ENCODE measurements around the gene ARHGEF28. TPM values are rescaled to one million over a fixed set of nuclear protein-coding genes. Genes with fewer than 3 reads are reported as not detected.

The ARHGEF28 gene
- total and polyA plus RNA-seq, 10 of the 15 experiments (the other 5 are each of a cell fraction or from before 2014, with no cell fraction given) = 0.10 to 0.72 (median 0.22) TPM; not detected in 2

GRCh38 chr5:73719632-73720031 lies 93.6 kb downstream of the ARHGEF28 start (continued):
- TF ChIP-seq NFYB (IDR thresholded peaks at IDR 0.05; ENCODE audit: insufficient read depth, low read depth, low read length) (no peak), PAX8 (IDR thresholded peaks at IDR 0.05) (no peak), ATF3 (IDR thresholded peaks at IDR 0.05; ENCODE audit: borderline replicate concordance, extremely low read depth, low read depth, low read length) (no peak), NFYA (IDR thresholded peaks at IDR 0.05; ENCODE audit: borderline replicate concordance, low read depth, low read length) (no peak)

- Histone ChIP-seq H3K36me3 (ENCODE audit: control insufficient read depth in 2 of 2, insufficient read depth in 2 of 2, low read length in 1 of 2) (no peaks in the 10 kb centered on the region; a peak in 1 of 4 replicates), H3K4me1 (ENCODE audit: control insufficient read depth, insufficient read depth, low read length) (no peaks in the 10 kb centered on the region), H2AFZ (ENCODE audit: control insufficient read depth, low read depth, low read length) (no peak overlapping the region), H3K9ac (ENCODE audit: control insufficient read depth, insufficient read depth, low read length) (no peak overlapping the region), H4K20me1 (ENCODE audit: control insufficient read depth, insufficient read depth) (no peaks in the 10 kb centered on the region), H3K79me2 (ENCODE audit: control insufficient read depth, insufficient read depth, low read length) (no peaks in the 10 kb centered on the region), H3K27ac (ENCODE audit: control insufficient read depth, insufficient read depth) (no peak overlapping the region), H3K4me3 (no peak overlapping the region), H3K27me3 (replicated peaks in 1 of 2; ENCODE audit: control insufficient read depth in 2 of 2, insufficient read depth in 2 of 2, low read length in 1 of 2) (no peaks in the 10 kb centered on the region), H3K9me3 (replicated peaks; ENCODE audit: control insufficient read depth, insufficient read depth, low read length) (no peaks in the 10 kb centered on the region), H3K4me2 (ENCODE audit: control insufficient read depth, insufficient read depth) (no peak overlapping the region)
- intact Hi-C loops (cut with micrococcal nuclease; ENCODE audit: unreplicated experiment) (no loop called here), in situ Hi-C loops (cut with MboI) (no loop called here)
- DNase-seq (ENCODE audit: low read depth, low spot score) (no peak), ATAC-seq (no peak), FAIRE-seq (no peak)
- 64% methylated on average over 1 of the region's 1 CpG for WGBS (ENCODE audit: insufficient coverage, insufficient replicate concordance, low lambda C conversion rate, missing lambda C conversion rate)
- BruUV-seq (replicated peaks) = no TSS peak
- ChIA-PET CTCF (interaction anchor here (0.6 to 2.0 kb wide), 7 partner anchors 15 to 132 kb away, joined by 3 to 8 read pairs (median 3); no protein-coding TSS in a partner anchor), POLR2A (no interaction called here), SMC1A (ENCODE audit: uncharacterized antibody, unreplicated experiment) (interaction anchor here (0.9 to 1.3 kb wide), 4 partner anchors 8 to 71 kb away, joined by 3 to 4 read pairs (median 4); no protein-coding TSS in a partner anchor), RAD21 (ENCODE audit: unreplicated experiment) (interaction anchor here (1.2 kb wide), 1 partner anchor 29 kb away, joined by 3 read pairs; no protein-coding TSS in a partner anchor)
- TF ChIP-seq TCF7 (IDR thresholded peaks at IDR 0.05; ENCODE audit: borderline replicate concordance) (no peak), PML (IDR thresholded peaks at IDR 0.05; ENCODE audit: low read length) (no peak), CREB1 (IDR thresholded peaks at IDR 0.05; ENCODE audit: low read depth) (no peak), BCL11A (IDR thresholded peaks at IDR 0.05; ENCODE audit: low read depth, low read length) (no peak), HDAC6 (IDR thresholded peaks at IDR 0.05; ENCODE audit: unreplicated experiment) (no peak), TARDBP (IDR thresholded peaks at IDR 0.05; ENCODE audit: borderline replicate concordance) (no peak), FOXM1 (IDR thresholded peaks at IDR 0.05; ENCODE audit: low read depth, low read length) (no peak), ATF2 (IDR thresholded peaks at IDR 0.05; ENCODE audit: low read length) (no peak), MEF2B (IDR thresholded peaks at IDR 0.05; ENCODE audit: partially characterized antibody, poor library complexity, severe bottlenecking) (no peak), ZNF687 (IDR thresholded peaks at IDR 0.05) (no peak), PBX3 (IDR thresholded peaks at IDR 0.05; ENCODE audit: insufficient replicate concordance, low read depth, low read length) (no peak), TCF12 (IDR thresholded peaks at IDR 0.05; ENCODE audit: low read depth, low read length) (no peak), TBL1XR1 (IDR thresholded peaks at IDR 0.05; ENCODE audit: low read depth, low read length) (no peak), NRF1 (conservative IDR thresholded peaks at IDR 0.05; ENCODE audit: low read depth, low read length) (no peak)
These were observed 96.2 kb downstream of the ARHGEF28 start for GRCh38 chr5:73722231-73722630.

Data from GM12878 (cell line).